SU-DHL-6 (cell line): ENCODE data around the gene NCAPD3.

Source experiments
- EZH2phosphoT487 ChIP-seq: fragments of 200-600 bp; sonication (generic), shearing (Covaris generic); conservative IDR thresholded peaks from 2 replicates; pipeline ENCODE4 v1.6.1; 2018; ENCODE audit warnings: mild to moderate bottlenecking, antibody characterized with exemption, low read length, moderate library complexity, mixed read lengths
- TF ChIP-seq, protein P1 (sequence below): fragments of 200-600 bp; sonication (generic); IDR thresholded peaks from one replicate; pipeline ENCODE4 v1.5.1; 2017; ENCODE audit warnings: antibody characterized with exemption, mild to moderate bottlenecking, low read length, moderate library complexity; ENCODE audit not compliant: insufficient read depth, poor library complexity, severe bottlenecking

DNA sequence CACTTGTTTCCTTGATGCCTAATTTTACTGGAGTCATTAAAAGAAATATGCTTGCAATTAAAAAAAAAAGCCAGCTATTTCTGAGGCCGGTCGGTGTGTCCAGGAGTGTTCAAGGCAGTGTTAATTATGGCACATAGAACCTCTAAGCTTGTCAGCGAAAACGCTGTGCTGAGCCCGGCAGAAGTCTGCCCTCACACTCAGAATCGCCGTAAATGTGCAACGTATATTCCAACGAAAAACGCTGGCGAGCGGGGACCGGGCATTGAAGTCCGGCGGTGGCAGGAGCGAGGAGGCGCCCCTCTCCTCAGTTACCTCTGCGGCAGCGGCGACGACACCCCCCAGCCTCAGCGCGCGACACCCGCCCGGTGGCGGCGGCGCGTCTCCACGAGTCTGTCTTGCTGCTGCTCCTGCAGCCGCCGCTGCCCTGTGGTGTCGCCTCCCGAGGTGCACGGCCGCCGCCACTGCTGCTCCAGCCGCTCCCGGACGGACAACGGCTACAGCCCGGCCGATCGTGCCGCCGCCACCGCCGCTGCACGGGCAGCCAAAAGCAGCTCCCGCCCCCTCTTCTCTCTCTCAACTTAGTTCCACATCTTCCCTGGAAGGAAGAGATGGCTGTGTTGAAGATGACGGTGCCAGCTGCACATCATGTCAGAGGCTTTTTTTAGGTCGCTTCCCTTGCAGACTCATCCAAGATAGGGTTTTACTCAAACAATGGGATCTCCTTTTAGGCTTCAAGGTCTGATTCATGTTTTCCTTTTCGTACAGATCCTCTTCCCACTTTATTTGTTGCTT lies 98.9 kb downstream of the NCAPD3 start:
- TF ChIP-seq, protein P1, sequence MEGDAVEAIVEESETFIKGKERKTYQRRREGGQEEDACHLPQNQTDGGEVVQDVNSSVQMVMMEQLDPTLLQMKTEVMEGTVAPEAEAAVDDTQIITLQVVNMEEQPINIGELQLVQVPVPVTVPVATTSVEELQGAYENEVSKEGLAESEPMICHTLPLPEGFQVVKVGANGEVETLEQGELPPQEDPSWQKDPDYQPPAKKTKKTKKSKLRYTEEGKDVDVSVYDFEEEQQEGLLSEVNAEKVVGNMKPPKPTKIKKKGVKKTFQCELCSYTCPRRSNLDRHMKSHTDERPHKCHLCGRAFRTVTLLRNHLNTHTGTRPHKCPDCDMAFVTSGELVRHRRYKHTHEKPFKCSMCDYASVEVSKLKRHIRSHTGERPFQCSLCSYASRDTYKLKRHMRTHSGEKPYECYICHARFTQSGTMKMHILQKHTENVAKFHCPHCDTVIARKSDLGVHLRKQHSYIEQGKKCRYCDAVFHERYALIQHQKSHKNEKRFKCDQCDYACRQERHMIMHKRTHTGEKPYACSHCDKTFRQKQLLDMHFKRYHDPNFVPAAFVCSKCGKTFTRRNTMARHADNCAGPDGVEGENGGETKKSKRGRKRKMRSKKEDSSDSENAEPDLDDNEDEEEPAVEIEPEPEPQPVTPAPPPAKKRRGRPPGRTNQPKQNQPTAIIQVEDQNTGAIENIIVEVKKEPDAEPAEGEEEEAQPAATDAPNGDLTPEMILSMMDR, result no peak
- no peak for TF ChIP-seq EZH2phosphoT487
